Measurements from ENCODE around the gene COX10.

The COX10 gene

GRCh38 chr17:14095631-14096030 is 26.3 kb downstream of the COX10 start:
- DNase-seq (ENCODE audit: low spot score) (no peak), ATAC-seq (ENCODE audit: low read depth) (no peak)
- H3K36me3 ChIP-seq (ENCODE audit: low read depth), result 0 out of 2 replicates have a peak, but pooled peaks cover 3% of the 10 kb centered on the region
- no peaks in the 10 kb centered on the region for H3K27me3 ChIP-seq (ENCODE audit: insufficient read depth, poor library complexity, severe bottlenecking)
- H3K27ac ChIP-seq (ENCODE audit: poor library complexity, severe bottlenecking), result no peak overlapping the region
- no peak for TF ChIP-seq CTCF (IDR thresholded peaks at IDR 0.05; ENCODE audit: poor library complexity, severe bottlenecking)
- no peak overlapping the region for H3K4me3 ChIP-seq (ENCODE audit: severe bottlenecking)
- peaks cover 20% of the 10 kb centered on the region for H3K4me1 ChIP-seq (ENCODE audit: insufficient read depth, poor library complexity, severe bottlenecking)
- H3K9me3 ChIP-seq (ENCODE audit: severe bottlenecking), result no peaks in the 10 kb centered on the region

- DNase-seq (ENCODE audit: low spot score) (no peak), ATAC-seq (ENCODE audit: low read depth) (peak; percentile 64; the same call in 2 of the 3 replicates)
- Histone ChIP-seq H3K9me3 (ENCODE audit: severe bottlenecking) (no peaks in the 10 kb centered on the region), H3K4me1 (ENCODE audit: insufficient read depth, poor library complexity, severe bottlenecking) (peaks cover 14% of the 10 kb centered on the region), H3K36me3 (ENCODE audit: low read depth) (peaks cover 16% of the 10 kb centered on the region), H3K27me3 (ENCODE audit: insufficient read depth, poor library complexity, severe bottlenecking) (no peaks in the 10 kb centered on the region), H3K27ac (ENCODE audit: poor library complexity, severe bottlenecking) (no peak overlapping the region), H3K4me3 (ENCODE audit: severe bottlenecking) (no peak overlapping the region)
- TF ChIP-seq CTCF (IDR thresholded peaks at IDR 0.05; ENCODE audit: poor library complexity, severe bottlenecking), result no peak
Observed at GRCh38 chr17:14098246-14098645, 28.9 kb downstream of the COX10 start.

- no peak overlapping the region for H3K4me3 ChIP-seq (ENCODE audit: severe bottlenecking)
- DNase-seq (ENCODE audit: low spot score) (no peak), ATAC-seq (ENCODE audit: low read depth) (no peak)
- no peak for TF ChIP-seq CTCF (IDR thresholded peaks at IDR 0.05; ENCODE audit: poor library complexity, severe bottlenecking)
- peaks cover 14% of the 10 kb centered on the region for H3K4me1 ChIP-seq (ENCODE audit: insufficient read depth, poor library complexity, severe bottlenecking)
- H3K27me3 ChIP-seq (ENCODE audit: insufficient read depth, poor library complexity, severe bottlenecking), result no peaks in the 10 kb centered on the region
- peaks cover 24% of the 10 kb centered on the region for H3K36me3 ChIP-seq (ENCODE audit: low read depth)
- no peaks in the 10 kb centered on the region for H3K9me3 ChIP-seq (ENCODE audit: severe bottlenecking)
- H3K27ac ChIP-seq (ENCODE audit: poor library complexity, severe bottlenecking), result no peak overlapping the region
Observed at GRCh38 chr17:14101976-14102375, 32.7 kb downstream of the COX10 start.

- Histone ChIP-seq H3K36me3 (ENCODE audit: low read depth) (peaks cover 21% of the 10 kb centered on the region), H3K27ac (ENCODE audit: poor library complexity, severe bottlenecking) (no peak overlapping the region), H3K27me3 (ENCODE audit: insufficient read depth, poor library complexity, severe bottlenecking) (no peaks in the 10 kb centered on the region), H3K4me1 (ENCODE audit: insufficient read depth, poor library complexity, severe bottlenecking) (no peaks in the 10 kb centered on the region), H3K4me3 (ENCODE audit: severe bottlenecking) (no peak overlapping the region), H3K9me3 (ENCODE audit: severe bottlenecking) (no peaks in the 10 kb centered on the region)
- ATAC-seq (ENCODE audit: low read depth) (no peak), DNase-seq (ENCODE audit: low spot score) (no peak)
- TF ChIP-seq CTCF (IDR thresholded peaks at IDR 0.05; ENCODE audit: poor library complexity, severe bottlenecking), result no peak
Observed at GRCh38 chr17:14103836-14104235, 34.5 kb downstream of the COX10 start.

- TF ChIP-seq CTCF (IDR thresholded peaks at IDR 0.05; ENCODE audit: poor library complexity, severe bottlenecking), result no peak
- ATAC-seq (ENCODE audit: low read depth) (no peak), DNase-seq (ENCODE audit: low spot score) (no peak)
- no peaks in the 10 kb centered on the region for H3K4me1 ChIP-seq (ENCODE audit: insufficient read depth, poor library complexity, severe bottlenecking)
- H3K9me3 ChIP-seq (ENCODE audit: severe bottlenecking), result no peaks in the 10 kb centered on the region
- H3K27ac ChIP-seq (ENCODE audit: poor library complexity, severe bottlenecking), result no peak overlapping the region
- H3K4me3 ChIP-seq (ENCODE audit: severe bottlenecking), result no peak overlapping the region
- H3K36me3 ChIP-seq (ENCODE audit: low read depth), result peaks cover 21% of the 10 kb centered on the region
- H3K27me3 ChIP-seq (ENCODE audit: insufficient read depth, poor library complexity, severe bottlenecking), result no peaks in the 10 kb centered on the region
Observed at GRCh38 chr17:14104734-14105133, 35.4 kb downstream of the COX10 start.

Measured in RWPE2 (cell line).